Measurements from ENCODE around the gene PTPRG. TPM values are rescaled to one million over a fixed set of nuclear protein-coding genes. Genes with fewer than 3 reads are reported as not detected.
A peak's percentile ranks its signal among the peaks of the same experiment; 100 is the strongest.

Gene PTPRG
- polyA plus RNA-seq, 5 donors, result 28.0 to 55.8 (median 48.4) TPM

DNA sequence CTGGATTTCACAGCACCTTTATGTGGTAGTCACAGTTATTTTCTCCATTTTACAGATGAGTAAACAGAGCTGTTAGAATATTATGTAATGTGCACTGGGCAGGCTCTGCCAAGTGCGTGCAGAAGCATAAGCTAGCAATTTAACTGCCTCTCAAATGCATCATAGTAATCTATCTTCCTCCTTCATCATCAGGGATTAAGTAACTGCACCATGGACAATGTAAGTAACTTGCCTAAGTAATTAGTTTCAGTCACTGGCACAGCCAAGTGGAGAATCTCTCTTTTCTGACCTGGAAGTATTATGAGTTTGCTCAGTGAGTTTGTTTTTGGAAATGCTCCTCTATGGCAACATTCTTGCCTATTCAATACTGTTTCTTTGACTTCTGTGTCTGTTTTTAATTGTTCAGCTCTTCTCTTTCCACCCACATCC, 260.5 kb downstream of the PTPRG start:
- no peak for DNase-seq

DNA sequence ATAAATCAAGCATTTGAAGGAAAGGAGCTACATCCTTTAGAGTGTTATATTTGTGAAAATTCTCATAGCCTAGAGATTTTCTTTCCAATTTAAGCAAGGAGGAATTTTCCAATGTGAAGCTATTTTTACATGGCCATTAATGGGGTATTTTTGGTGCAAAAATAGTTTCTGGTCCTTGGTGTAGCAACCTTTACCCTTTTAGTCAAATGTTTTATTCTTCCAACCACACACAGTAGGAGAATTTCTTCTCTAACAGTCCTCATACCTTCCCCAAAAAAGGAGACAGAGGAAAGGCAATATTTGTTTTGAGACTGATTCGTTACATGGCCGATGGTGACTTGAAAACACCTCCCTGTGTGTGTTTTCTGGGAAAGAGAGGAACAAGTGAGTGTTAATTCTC, 261.2 kb downstream of the PTPRG start:
- DNase-seq, result no peak

DNA sequence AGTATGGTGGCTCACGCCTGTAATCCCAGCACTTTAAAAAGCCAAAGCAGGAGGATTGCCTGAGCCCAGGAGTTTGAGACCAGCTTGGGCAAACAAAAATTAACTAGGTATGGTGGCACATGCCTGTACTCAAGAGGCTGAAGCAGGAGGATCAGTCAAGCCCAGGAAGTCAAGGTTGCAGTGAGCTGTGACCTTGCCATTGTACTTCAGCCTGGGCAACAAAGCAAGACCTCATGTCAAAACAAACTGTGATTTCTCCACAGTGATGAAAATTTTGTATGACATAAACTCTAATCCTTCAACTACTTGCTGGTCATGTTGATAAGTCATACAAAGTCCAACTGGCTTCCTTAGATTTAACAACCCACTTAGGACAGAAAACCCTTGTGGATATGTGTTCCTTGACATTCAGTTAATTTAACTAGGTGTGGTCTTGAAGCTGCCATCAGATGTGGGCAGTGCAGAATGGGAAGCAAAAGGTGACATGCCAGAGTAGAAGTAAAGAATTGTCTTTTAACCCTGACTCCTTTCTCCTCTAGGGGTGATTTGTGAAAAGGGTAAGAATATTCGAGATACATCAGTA, 263.3 kb downstream of the PTPRG start:
- DNase-seq, result no peak

DNA sequence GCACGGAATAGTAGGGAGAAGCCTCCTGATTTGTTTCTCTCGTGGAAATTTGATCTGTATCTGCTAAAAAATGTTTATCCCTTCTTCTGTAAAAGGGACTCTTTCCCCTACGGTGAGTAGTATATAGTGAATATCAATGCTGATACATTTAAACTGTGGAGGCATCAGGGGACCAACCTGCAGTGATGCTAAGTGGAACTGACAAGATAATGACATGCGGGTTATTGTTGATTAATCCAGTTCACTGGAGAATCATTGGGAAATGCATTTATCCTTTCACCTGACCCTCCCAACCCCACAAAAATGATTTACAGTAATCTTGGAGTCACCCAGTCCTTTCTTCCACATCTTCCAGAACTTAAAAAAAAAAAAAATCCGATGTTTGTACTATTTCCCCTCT, 264.8 kb downstream of the PTPRG start:
- no peak for DNase-seq

DNA sequence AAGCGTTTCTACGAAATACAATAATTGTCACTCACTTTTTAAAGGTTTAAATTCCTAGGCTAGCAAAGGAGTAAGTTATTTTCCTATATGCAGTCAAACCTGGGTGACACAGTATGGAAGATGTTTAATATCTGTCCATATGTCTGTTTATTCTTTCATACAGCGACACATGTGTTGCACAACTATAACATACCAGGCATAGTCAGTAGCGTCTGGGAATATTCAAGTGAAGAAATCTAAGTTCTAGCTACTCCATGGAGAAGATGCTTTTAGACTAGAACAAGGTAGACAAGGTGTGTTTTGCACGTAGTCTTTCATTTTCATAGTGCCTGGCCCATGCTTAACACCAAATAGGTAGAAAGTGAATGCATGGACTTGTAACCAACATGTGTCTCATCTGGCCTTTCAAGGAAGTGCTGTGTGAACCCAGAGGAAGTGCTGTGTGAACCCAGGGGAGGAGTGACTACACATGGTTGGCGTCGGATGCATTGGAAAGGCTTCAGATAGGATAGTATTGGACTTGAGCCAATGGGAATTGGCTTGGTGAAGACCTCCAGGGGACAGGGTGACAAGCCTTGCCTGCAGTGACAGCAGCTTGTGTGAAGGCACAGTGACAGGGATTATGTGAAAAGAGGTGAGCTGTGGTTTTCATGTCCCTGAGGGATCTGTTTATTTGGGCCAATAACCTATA, 267.0 kb downstream of the PTPRG start:
- DNase-seq, result no peak

- no peak for DNase-seq
Observed at GRCh38 chr3:61828880-61829721, 267.7 kb downstream of the PTPRG start.

DNA sequence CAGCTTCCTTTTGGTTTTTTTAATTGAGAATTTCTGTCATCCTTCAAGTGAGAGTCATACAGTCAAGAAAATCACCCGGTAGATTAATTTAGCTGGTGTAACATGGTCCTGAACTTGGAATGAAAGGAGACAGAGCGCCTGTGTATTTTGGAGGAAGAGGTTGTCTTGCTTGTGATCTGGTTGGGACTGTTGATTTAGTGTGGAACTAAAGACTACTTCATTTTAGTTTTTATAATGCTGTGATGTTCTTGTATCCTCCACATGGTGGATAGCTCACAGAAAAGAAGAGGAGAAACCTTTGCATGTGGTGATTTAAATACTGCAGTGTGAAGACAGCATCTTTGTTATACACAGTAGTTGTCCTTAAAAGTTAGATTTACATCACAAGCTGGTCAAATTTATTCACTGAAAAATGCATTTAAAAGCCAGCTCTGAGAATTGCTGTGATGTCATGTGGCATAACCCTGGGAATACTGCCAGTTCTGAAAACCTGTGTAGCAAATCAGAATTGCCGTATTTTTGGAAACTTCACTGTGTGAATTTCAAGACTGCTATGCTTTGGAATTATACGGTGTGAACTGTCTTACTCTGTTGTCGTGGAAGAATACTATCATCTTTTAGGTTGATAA, 268.5 kb downstream of the PTPRG start:
- no peak for DNase-seq

DNA sequence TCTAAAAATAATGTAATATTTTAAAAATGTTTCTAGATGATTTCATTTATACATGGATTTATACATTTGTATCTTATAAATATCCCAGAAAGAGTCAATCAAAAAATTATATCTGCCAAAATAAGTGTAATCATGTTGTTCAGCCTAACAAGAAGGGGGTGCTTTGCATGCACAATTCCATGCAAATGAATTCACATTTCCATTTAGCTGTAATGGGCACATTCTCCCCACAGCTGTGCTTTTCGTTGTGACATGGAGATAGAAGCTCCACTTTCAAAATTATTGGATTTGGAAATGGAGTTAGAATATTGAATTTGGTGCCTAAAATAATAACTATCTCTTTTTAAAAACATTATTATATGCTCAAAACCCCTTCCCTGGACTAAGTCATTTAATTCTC, 270.6 kb downstream of the PTPRG start:
- no peak for DNase-seq

- no peak for DNase-seq
Observed at GRCh38 chr3:61832375-61833229, 271.2 kb downstream of the PTPRG start.

- DNase-seq, result no peak
Observed at GRCh38 chr3:61839256-61839655, 277.9 kb downstream of the PTPRG start.

- DNase-seq, result no peak
Observed at GRCh38 chr3:61841111-61841845, 279.9 kb downstream of the PTPRG start.

DNA sequence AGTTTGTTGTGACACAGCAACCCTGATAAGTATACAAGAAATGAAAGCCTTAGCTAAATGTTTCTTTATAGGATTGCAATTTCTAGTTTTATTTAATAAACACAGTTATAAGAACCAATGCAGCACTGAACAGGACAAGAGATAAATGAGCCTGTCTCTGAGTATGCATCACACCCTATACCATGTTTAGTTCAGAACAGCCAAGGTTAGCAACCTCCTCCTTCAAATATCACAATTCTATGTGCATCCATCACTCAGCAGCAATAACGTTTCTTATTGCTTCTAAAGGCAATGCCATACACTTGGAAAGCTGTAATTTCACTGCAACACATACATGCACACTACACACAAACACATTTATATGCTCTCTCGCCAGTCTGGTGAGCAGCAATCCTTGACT, 280.6 kb downstream of the PTPRG start:
- no peak for DNase-seq

GRCh38 chr3:61844346-61844745, 283.0 kb downstream of the PTPRG start:
- DNase-seq, result no peak

- DNase-seq, result no peak
Observed at GRCh38 chr3:61846488-61846887, 285.1 kb downstream of the PTPRG start.

DNA sequence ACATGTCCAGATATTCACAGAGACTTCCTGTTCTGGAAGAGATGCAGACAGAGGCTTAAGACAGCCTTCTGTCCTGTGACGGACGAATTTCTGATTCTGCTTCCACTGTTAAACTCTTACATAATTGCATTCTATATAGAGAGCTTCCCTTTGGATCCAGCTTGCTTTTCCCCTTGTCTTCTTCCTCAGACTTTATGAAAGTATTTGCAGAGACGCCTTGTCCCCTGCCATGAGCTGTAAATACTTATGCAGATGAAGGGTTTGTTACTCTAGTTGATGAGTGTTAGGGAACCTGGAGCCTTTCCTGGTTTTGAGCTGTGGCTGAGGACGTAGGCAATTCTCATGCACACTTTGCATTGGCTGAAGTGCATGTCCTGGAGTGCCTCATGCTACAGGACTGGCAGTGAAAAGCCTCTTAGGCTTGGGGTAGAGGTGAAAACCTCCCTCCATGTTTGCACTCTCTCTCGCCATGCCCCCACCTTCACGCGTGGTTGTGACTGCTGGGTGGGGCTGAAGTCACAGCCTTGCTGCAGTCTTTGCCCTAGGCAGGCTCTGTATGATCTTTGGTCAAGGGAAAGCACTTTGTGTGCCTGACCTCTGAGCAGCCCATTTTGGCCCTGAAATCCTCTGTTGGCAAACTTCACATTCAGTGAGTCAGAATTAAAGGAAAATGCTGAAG, 286.6 kb downstream of the PTPRG start:
- DNase-seq, result peak in 1 of 2 donors; percentile 30

DNA sequence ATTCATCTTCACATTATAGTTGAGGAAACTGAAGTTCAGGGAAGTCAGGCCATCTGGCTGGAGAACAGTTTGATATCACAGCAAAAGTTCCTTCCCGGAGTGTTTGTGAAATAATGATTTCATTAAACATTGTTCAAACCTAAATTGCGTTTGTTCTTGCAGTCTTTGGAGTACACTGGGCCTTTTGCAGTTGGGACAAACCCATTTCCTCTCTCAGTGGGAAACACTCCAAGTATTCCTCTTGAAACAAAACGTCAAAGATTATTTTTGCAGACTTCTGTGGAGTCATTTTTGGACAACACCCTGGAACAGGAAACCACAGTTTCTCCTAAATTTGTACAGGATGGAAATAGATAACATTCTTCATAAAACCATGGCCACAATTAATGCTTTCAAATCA, 287.5 kb downstream of the PTPRG start:
- peak; percentile 67 to 69 for DNase-seq

DNA sequence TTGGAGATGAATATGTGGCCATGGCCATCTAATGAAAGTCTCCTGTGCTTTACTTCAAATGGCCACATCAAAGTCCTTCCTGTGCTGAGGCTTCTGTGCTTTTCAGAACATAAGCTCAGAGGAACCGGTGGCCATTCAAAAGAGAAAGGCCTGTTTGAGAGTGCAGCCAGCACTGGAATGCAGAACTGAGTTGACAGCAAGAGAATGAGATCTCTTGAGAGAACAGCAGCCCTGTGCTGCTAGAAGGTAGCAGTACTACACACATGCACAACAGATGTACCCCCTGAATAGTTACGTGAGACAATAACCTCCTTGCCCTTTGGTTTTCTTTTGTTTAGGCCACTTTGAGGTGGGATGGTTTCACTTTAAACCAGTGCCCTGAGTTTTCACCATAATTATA, 292.5 kb downstream of the PTPRG start:
- DNase-seq, result no peak

DNA sequence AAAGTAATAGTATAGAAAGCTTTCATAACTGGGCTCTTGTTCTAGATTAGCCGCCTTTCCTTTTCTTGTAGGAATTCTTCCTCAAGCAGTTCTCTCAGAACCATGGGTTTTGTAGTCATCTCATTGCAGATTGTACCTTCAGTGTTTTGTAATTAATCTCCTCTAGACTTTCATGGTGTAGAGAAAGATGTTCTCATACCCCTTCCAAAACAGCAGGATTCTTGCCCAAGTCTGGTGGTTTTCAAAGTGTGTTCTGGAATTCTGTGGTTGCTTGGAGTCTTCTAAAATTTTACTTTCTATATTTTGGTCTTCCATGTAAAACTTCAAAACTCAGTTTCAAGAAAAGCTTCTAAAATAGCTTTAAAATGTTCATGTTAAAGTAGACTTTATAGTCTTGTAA, 293.8 kb downstream of the PTPRG start:
- no peak for DNase-seq

- DNase-seq, result no peak
Observed at GRCh38 chr3:61857297-61857696, 295.9 kb downstream of the PTPRG start.

- DNase-seq, result no peak
Observed at GRCh38 chr3:61858054-61858453, 296.7 kb downstream of the PTPRG start.

All from right lung (tissue), 5 donors.